Kidney (tissue), 22 donors: ENCODE measurements around the gene PSMD2. TPM values are rescaled to one million over a fixed set of nuclear protein-coding genes. Genes with fewer than 3 reads are reported as not detected.

Experiments used
- DNase-seq, 5 donors: peaks; one replicate each; pipeline ENCODE4 v3.0.0-alpha.2; 2013 to 2020
- FAIRE-seq: peaks from 2 replicates; lab custom pipeline; 2012; peaks lifted over from hg19 to GRCh38; lab: Jason Lieb, UNC
- H3K27ac ChIP-seq, 2 donors: one replicate each; pipeline ENCODE4 v1.7.0; 2013; ENCODE audit warnings: low read depth in 2 of 2, low read length in 2 of 2, inconsistent platforms in 1 of 2
- H3K27me3 ChIP-seq: one replicate; pipeline ENCODE4 v1.7.1; 2013; ENCODE audit warnings: low read length, inconsistent platforms; ENCODE audit not compliant: control insufficient read depth, insufficient read depth
- H3K36me3 ChIP-seq, 3 donors: one replicate each; pipeline versions ENCODE4 v1.7.0 to v1.7.1; 2013; ENCODE audit warnings: low read length in 3 of 3, control low read depth in 1 of 3, inconsistent platforms in 1 of 3; ENCODE audit not compliant: insufficient read depth in 3 of 3, control insufficient read depth in 2 of 3
- H3K4me1 ChIP-seq, 3 donors: one replicate each; pipeline versions ENCODE4 v1.7.0 to v1.7.1; 2013; ENCODE audit warnings: low read length in 3 of 3, inconsistent platforms in 1 of 3, low read depth in 1 of 3; ENCODE audit not compliant: control insufficient read depth in 2 of 3, insufficient read depth in 2 of 3
- H3K4me3 ChIP-seq, 3 donors: one replicate each; pipeline versions ENCODE4 v1.7.0 to v1.8.1; 2013; ENCODE audit warnings: low read length in 3 of 3, control low read depth in 1 of 3, inconsistent platforms in 1 of 3
- H3K9ac ChIP-seq, 3 donors: one replicate each; pipeline versions ENCODE4 v1.7.0 to v1.7.1; 2013; ENCODE audit warnings: low read length in 3 of 3, control low read depth in 1 of 3, inconsistent platforms in 1 of 3
- H3K9me3 ChIP-seq, 3 donors: one replicate each; pipeline versions ENCODE4 v1.7.0 to v1.7.1; 2013; ENCODE audit warnings: low read length in 3 of 3, control low read depth in 1 of 3, inconsistent platforms in 1 of 3; ENCODE audit not compliant: control insufficient read depth in 2 of 3, insufficient read depth in 1 of 3
- intact Hi-C: fragments of 100-400 bp; cut with DNase I; formaldehyde crosslinking; loops from one replicate; pipeline ENCODE4 v1.11.1; 2022
- long read RNA-seq, 10 donors: library from polyadenylated mRNA in 1 of 10; unstranded in 1 of 10; transcript quantifications; one replicate each; pipeline ENCODE4 v2.0.0 and lab custom pipeline, GENCODE V29; 2021 to 2026
- polyA plus RNA-seq: library from polyadenylated mRNA; stranded (reverse); fragments of 350-450 nt; fragmentation: Illumina TruSeq; extraction: RNeasy Lipid Tissue Mini Kit (QIAGEN cat#74804); gene quantifications from one replicate; pipeline ENCODE4 v1.2.3, GENCODE V29; 2014; ENCODE audit warnings: low read depth, low replicate concordance; ENCODE audit not compliant: insufficient read depth
- total RNA-seq: library from RNA; stranded (reverse); fragmentation: NEBNext Ultra II Directional; extraction: Animal tissue kit (Norgen Biotek cat#: 25700); gene quantifications from one replicate; pipeline ENCODE4 v1.2.1, GENCODE V29; 2021
- TF ChIP-seq, protein P1 (sequence below): IDR thresholded peaks from 3 replicates; pipeline ENCODE4 v1.5.1; 2012; ENCODE audit warnings: mild to moderate bottlenecking, moderate library complexity, borderline replicate concordance; ENCODE audit not compliant: insufficient read depth; ENCODE audit errors: extremely low read depth
- donor health status: control.
- donor health status: control.
- donor health status: control.
- donor health status: control.
- donor health status: control.
- donor health status: DM: yes; HTN: yes; CAD: no.
- donor health status: Normal renal cell carcinoma (clear cell type).

PSMD2 gene
- total RNA-seq (149 TPM), polyA plus RNA-seq (104 TPM)
- long read RNA-seq, donor 1, transcript PSMD2-201 (21 exons, 3,449 nt): major isoform, 18 of 30 reads
- long read RNA-seq, donor 1, partial matches to known transcripts: 10 of 30 reads
- long read RNA-seq, donor 1, other reads (novel, unspliced or antisense): 0 of 30 reads
- long read RNA-seq, donor 2, transcript PSMD2-201 (21 exons, 3,449 nt): major isoform, 16 of 21 reads
- long read RNA-seq, donor 2, partial matches to known transcripts: 5 of 21 reads
- long read RNA-seq, donor 2, other reads (novel, unspliced or antisense): 0 of 21 reads
- long read RNA-seq, donor 3, transcript PSMD2-201 (21 exons, 3,449 nt): major isoform, 21 of 29 reads
- long read RNA-seq, donor 3, partial matches to known transcripts: 5 of 29 reads
- long read RNA-seq, donor 3, other reads (novel, unspliced or antisense): 0 of 29 reads
- long read RNA-seq, donor 4, transcript PSMD2-201 (21 exons, 3,449 nt): major isoform, 18 of 24 reads
- long read RNA-seq, donor 4, partial matches to known transcripts: 6 of 24 reads
- long read RNA-seq, donor 4, other reads (novel, unspliced or antisense): 0 of 24 reads
- long read RNA-seq, donor 5: 0 reads
- long read RNA-seq, donor 6, partial matches to known transcripts: 5 of 8 reads
- long read RNA-seq, donor 6, other reads (novel, unspliced or antisense): 0 of 8 reads
- long read RNA-seq, donor 7, transcript PSMD2-201 (21 exons, 3,449 nt): major isoform, 236 of 323 reads
- long read RNA-seq, donor 7, partial matches to known transcripts: 47 of 323 reads
- long read RNA-seq, donor 7, other reads (novel, unspliced or antisense): 39 of 323 reads
- long read RNA-seq, donor 8, transcript PSMD2-201 (21 exons, 3,449 nt): major isoform, 6 of 8 reads
- long read RNA-seq, donor 8, partial matches to known transcripts: 0 of 8 reads
- long read RNA-seq, donor 8, other reads (novel, unspliced or antisense): 0 of 8 reads
- long read RNA-seq, donor 9, transcript PSMD2-201 (21 exons, 3,449 nt): major isoform, 13 of 16 reads
- long read RNA-seq, donor 9, partial matches to known transcripts: 0 of 16 reads
- long read RNA-seq, donor 9, other reads (novel, unspliced or antisense): 0 of 16 reads
- long read RNA-seq, donor 10, transcript PSMD2-201 (21 exons, 3,449 nt): major isoform, 11 of 12 reads
- long read RNA-seq, donor 10, partial matches to known transcripts: 0 of 12 reads
- long read RNA-seq, donor 10, other reads (novel, unspliced or antisense): 0 of 12 reads

DNA sequence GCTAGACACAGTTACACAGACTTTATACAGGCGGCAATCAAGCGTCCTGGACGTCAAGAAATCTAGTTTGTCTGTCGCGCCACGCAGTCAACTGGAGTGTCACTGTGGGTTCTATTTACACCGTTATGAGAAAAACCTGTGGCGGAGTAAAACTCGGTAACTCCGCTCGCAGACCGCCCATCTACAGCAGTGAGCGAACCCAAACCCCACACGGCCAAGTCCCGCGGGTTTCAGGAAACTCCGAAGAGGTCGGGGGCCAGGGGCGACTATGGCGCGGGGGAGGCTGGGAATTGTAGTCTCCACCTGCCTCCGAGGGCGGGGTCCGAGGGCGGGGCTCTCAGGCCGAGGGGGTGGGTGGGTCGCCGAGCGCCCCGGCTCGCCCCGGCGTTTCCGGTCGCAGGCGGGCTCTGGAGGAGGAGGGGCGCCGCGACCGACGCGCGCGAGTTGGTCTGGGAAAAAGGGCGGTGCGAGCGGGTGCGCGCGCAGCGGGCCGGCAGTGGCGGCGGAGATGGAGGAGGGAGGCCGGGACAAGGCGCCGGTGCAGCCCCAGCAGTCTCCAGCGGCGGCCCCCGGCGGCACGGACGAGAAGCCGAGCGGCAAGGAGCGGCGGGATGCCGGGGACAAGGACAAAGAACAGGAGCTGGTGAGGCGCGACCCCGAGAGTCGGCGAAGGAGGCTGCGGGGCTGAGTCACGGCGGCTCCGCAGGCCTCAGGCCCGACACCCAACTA is at the start of gene PSMD2:
Gene PSMD2, plus strand, starts transcription at position 483 of the 729 bp plus-strand sequence. Its CDS starts 26 bp downstream, at position 509.
- TF ChIP-seq, protein P1, sequence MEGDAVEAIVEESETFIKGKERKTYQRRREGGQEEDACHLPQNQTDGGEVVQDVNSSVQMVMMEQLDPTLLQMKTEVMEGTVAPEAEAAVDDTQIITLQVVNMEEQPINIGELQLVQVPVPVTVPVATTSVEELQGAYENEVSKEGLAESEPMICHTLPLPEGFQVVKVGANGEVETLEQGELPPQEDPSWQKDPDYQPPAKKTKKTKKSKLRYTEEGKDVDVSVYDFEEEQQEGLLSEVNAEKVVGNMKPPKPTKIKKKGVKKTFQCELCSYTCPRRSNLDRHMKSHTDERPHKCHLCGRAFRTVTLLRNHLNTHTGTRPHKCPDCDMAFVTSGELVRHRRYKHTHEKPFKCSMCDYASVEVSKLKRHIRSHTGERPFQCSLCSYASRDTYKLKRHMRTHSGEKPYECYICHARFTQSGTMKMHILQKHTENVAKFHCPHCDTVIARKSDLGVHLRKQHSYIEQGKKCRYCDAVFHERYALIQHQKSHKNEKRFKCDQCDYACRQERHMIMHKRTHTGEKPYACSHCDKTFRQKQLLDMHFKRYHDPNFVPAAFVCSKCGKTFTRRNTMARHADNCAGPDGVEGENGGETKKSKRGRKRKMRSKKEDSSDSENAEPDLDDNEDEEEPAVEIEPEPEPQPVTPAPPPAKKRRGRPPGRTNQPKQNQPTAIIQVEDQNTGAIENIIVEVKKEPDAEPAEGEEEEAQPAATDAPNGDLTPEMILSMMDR: no peak
- intact Hi-C loops: no loop called here
- Histone ChIP-seq H3K27me3 (no peaks in the 10 kb centered on the region), H3K36me3 (peaks cover 12 to 35% (median 32%) of the 10 kb centered on the region in 3 donors), H3K4me3 (peak within 1 kb of the TSS; percentile 90 to 95 (median 92)), H3K27ac (peak within 1 kb of the TSS; percentile 56 to 79), H3K4me1 (peaks cover 3 to 10% (median 5%) of the 10 kb centered on the region in 3 donors), H3K9ac (peak within 1 kb of the TSS; percentile 57 to 94 (median 83)), H3K9me3 (no peaks in the 10 kb centered on the region)
- FAIRE-seq (no peak), DNase-seq (peak; percentile 98 to 99 (median 99))

DNA sequence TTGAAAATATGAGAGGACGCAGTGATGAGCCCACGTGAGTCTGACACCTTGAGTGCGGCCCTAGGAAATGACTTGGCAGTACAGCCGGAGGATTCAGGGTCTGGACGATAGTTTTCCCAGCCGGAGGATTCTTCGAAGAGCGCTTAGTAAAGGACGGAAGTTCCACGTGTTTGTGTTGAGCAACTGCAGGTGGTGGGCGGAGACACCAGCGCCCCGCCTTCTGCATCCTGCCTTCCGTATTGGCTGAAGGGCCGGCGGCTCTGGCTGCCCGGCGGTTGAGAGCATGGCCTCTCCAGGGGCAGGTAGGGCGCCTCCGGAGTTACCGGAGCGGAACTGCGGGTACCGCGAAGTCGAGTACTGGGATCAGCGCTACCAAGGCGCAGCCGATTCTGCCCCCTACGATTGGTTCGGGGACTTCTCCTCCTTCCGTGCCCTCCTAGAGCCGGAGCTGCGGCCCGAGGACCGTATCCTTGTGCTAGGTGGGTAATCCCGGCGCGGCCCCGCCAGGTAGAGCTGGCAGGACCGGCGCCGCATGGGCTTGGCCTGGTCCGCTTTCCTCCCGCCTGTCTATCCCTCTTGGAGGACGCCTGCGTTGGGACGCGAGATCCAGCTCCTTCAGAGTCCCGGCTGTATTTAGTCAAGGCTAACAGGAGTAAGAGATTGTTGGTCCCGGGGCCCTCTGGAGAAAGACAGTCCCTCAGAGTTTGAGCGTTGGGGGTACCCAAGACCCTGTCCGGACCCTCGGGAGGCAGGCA is 49.5 kb upstream of the PSMD2 start, which contains the start of gene EEF1AKMT4:
Gene EEF1AKMT4, plus strand, starts transcription at position 261 of the 755 bp plus-strand sequence. Its CDS starts 23 bp downstream, at position 284.
- H3K27ac ChIP-seq: peak within 1 kb of the TSS; percentile 26 to 53
- peak; percentile 95 to 98 (median 96) for DNase-seq
- no peaks in the 10 kb centered on the region for H3K9me3 ChIP-seq
- no peaks in the 10 kb centered on the region for H3K27me3 ChIP-seq
- H3K9ac ChIP-seq: peak within 1 kb of the TSS; percentile 86 to 90 (median 87)
- intact Hi-C loops: no loop called here
- TF ChIP-seq, protein P1: peak; percentile 4
- peaks cover 0 to 9% (median 6%) of the 10 kb centered on the region in 3 donors for H3K36me3 ChIP-seq
- H3K4me3 ChIP-seq: peak within 1 kb of the TSS; percentile 74 to 100 (median 94)
- FAIRE-seq: no peak
- H3K4me1 ChIP-seq: peaks cover 0 to 9% (median 6%) of the 10 kb centered on the region in 3 donors
